Suprapubic skin (tissue), 4 donors: ENCODE measurements around the gene TRIM31. TPM values are rescaled to one million over a fixed set of nuclear protein-coding genes. Genes with fewer than 3 reads are reported as not detected.
"Not testable (repeated sequence)": the region's sequence is repeated elsewhere in the genome, so short reads cannot be mapped to it uniquely, and the experiment has no call there.

ENCODE experiments used
- DNase-seq, 2 donors: peaks; one replicate each; pipeline ENCODE4 v3.0.0-alpha.2; 2019; ENCODE audit warnings: low spot score in 2 of 2
- H3K27ac ChIP-seq: fragments of 200-600 bp; sonication (generic); one replicate; pipeline ENCODE4 v1.5.1; 2019
- H3K27me3 ChIP-seq: fragments of 200-600 bp; sonication (generic); one replicate; pipeline ENCODE4 v1.5.1; 2019
- H3K36me3 ChIP-seq: fragments of 200-600 bp; sonication (generic); one replicate; pipeline ENCODE4 v1.5.1; 2019
- H3K4me1 ChIP-seq: fragments of 200-600 bp; sonication (generic); one replicate; pipeline ENCODE4 v1.5.1; 2019
- H3K4me3 ChIP-seq: fragments of 200-600 bp; sonication (generic); one replicate; pipeline ENCODE4 v1.5.1; 2019; ENCODE audit warnings: mild to moderate bottlenecking
- H3K9me3 ChIP-seq: fragments of 200-600 bp; sonication (generic); one replicate; pipeline ENCODE4 v1.5.1; 2019
- EP300 ChIP-seq: sonication (generic); formaldehyde crosslinking; IDR thresholded peaks from one replicate; pipeline ENCODE4 v1.6.1; 2017; ENCODE audit warnings: antibody characterized with exemption
- POLR2A ChIP-seq, 2 donors: fragments of 450-650 bp; IDR thresholded peaks; one replicate each; pipeline ENCODE4 v1.6.1; 2017; ENCODE audit warnings: antibody characterized with exemption in 2 of 2, mild to moderate bottlenecking in 2 of 2, moderate library complexity in 2 of 2
- POLR2AphosphoS5 ChIP-seq, 3 donors: sonication (generic); formaldehyde crosslinking; IDR thresholded peaks; one replicate each; pipeline ENCODE4 v1.6.1; 2017; ENCODE audit warnings: antibody characterized with exemption in 3 of 3
- WGBS: methylation state at CpG from one replicate; pipeline ENCODE4 v1.1.5; 2018; 5-methylcytosine and 5-hydroxymethylcytosine counted together
- total RNA-seq, 4 donors: library from RNA; depleted of rRNA; stranded (reverse); fragments of >200 nt; gene quantifications; one replicate each; pipeline ENCODE4 v1.1.0, GENCODE V29; 2016
- TF ChIP-seq, protein P1 (sequence below), 2 donors: fragments of 200-600 bp in 1 of 2; fragments of 450-650 bp in 1 of 2; sonication (generic) in 1 of 2; IDR thresholded peaks; one replicate each; pipeline ENCODE4 v1.5.1; 2016 to 2019; ENCODE audit warnings: antibody characterized with exemption in 2 of 2, mild to moderate bottlenecking in 1 of 2, moderate library complexity in 1 of 2

TRIM31 gene
- total RNA-seq, 4 donors from 2014 or later: 0.57 TPM; not detected in 3

GRCh38 chr6:30129265-30130178 lies 16.6 kb upstream of the TRIM31 start:
- Histone ChIP-seq H3K9me3 (no peaks in the 10 kb centered on the region), H3K27ac (no peak overlapping the region), H3K27me3 (peaks cover 72% of the 10 kb centered on the region), H3K4me1 (peaks cover 18% of the 10 kb centered on the region), H3K4me3 (no peak overlapping the region), H3K36me3 (no peaks in the 10 kb centered on the region)
- TF ChIP-seq POLR2AphosphoS5 (IDR thresholded peaks at IDR 0.05) (no peak), POLR2A (IDR thresholded peaks at IDR 0.05) (no peak), EP300 (no peak)
- TF ChIP-seq, protein P1, sequence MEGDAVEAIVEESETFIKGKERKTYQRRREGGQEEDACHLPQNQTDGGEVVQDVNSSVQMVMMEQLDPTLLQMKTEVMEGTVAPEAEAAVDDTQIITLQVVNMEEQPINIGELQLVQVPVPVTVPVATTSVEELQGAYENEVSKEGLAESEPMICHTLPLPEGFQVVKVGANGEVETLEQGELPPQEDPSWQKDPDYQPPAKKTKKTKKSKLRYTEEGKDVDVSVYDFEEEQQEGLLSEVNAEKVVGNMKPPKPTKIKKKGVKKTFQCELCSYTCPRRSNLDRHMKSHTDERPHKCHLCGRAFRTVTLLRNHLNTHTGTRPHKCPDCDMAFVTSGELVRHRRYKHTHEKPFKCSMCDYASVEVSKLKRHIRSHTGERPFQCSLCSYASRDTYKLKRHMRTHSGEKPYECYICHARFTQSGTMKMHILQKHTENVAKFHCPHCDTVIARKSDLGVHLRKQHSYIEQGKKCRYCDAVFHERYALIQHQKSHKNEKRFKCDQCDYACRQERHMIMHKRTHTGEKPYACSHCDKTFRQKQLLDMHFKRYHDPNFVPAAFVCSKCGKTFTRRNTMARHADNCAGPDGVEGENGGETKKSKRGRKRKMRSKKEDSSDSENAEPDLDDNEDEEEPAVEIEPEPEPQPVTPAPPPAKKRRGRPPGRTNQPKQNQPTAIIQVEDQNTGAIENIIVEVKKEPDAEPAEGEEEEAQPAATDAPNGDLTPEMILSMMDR (IDR thresholded peaks at IDR 0.05): no peak
- 71% methylated on average over 10 of the region's 10 CpGs for WGBS
- DNase-seq: no peak

DNA sequence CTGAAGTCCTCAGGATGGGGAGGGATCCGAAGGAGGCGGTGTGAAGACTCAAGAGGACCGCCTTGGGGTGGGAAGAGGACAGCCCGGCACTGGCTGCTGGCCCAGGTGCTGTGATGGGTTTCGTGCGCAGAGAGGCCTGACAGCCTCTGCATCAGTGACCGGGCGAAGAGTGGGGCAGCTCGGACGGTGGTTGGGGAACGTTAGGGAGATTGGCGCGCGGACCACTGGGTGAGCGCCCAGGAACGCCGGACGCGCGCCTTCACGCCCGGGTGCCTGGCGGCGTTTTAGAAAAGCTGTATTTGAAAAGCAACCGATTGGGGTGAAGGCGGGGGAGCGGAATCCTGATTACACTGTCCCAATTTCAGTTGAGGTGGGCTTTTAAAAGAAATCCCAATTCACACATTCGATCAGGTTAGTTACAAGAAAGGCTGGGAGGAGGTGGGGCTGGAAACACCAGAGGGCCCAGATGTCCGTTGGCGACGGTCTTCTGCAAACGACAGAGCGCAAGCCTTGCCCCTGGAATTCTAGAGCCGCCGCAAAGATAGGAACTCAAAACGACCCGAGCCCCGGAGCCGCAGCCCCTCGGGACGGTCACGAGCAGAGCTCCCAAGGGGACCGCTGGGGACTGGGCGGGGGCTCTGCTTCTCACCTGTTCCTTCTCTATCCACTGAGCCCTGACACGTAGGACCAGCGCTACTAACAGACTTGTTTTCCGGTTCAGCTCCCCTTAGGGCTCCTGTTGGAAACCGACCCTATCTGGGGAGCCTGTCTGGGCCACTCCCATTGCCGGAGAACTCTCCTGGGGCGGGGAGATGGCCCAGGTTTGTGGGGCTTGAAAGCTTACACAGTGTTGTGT lies 14.6 kb upstream of the TRIM31 start:
- DNase-seq: no peak
- H3K36me3 ChIP-seq: no peaks in the 10 kb centered on the region
- peak overlapping the region; percentile 10 for H3K4me3 ChIP-seq
- H3K27ac ChIP-seq: no peak overlapping the region
- WGBS: 11% methylated on average over 50 of the region's 50 CpGs
- TF ChIP-seq POLR2A (IDR thresholded peaks at IDR 0.05) (no peak), EP300 (no peak), POLR2AphosphoS5 (IDR thresholded peaks at IDR 0.05) (no peak)
- TF ChIP-seq, protein P1 (IDR thresholded peaks at IDR 0.05): no peak
- H3K4me1 ChIP-seq: peaks cover 18% of the 10 kb centered on the region
- H3K9me3 ChIP-seq: no peaks in the 10 kb centered on the region
- peaks cover 62% of the 10 kb centered on the region for H3K27me3 ChIP-seq

DNA sequence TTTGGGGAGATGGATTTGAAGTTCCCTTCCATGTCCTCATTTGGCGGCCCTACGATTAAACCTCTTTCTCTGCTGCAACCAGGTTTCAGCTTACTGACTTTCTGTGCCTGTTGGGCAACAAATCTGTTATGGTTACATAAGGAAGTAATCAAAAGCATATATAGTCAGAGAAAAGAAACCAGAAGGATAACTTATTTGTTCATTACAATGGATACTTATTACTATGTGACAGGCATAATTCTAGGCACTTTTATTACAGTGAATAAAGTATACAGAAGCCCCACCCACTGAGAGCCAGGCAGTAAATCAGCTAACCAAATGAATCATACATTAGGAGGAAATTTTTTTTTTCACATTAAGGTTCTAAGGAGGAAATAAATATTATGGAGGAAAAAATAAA lies 9.6 kb upstream of the TRIM31 start:
- WGBS: 19% methylated on average over 2 of the region's 2 CpGs
- Histone ChIP-seq H3K4me3 (no peak overlapping the region), H3K27me3 (peaks cover 22% of the 10 kb centered on the region), H3K9me3 (no peaks in the 10 kb centered on the region), H3K36me3 (no peaks in the 10 kb centered on the region), H3K4me1 (peaks cover 2% of the 10 kb centered on the region), H3K27ac (no peak overlapping the region)
- TF ChIP-seq, protein P1 (IDR thresholded peaks at IDR 0.05): no peak
- no peak for TF ChIP-seq POLR2AphosphoS5 (IDR thresholded peaks at IDR 0.05)
- TF ChIP-seq EP300: no peak
- no peak for TF ChIP-seq POLR2A (IDR thresholded peaks at IDR 0.05)
- DNase-seq: no peak

- Histone ChIP-seq H3K4me1 (no peaks in the 10 kb centered on the region), H3K36me3 (no peaks in the 10 kb centered on the region), H3K27ac (no peak overlapping the region), H3K4me3 (no peak overlapping the region), H3K9me3 (no peaks in the 10 kb centered on the region), H3K27me3 (peaks cover 16% of the 10 kb centered on the region)
- TF ChIP-seq EP300: no peak
- no peak for TF ChIP-seq POLR2AphosphoS5 (IDR thresholded peaks at IDR 0.05)
- 84% methylated on average over 10 of the region's 10 CpGs for WGBS
- no peak for DNase-seq
These were observed 8.8 kb upstream of the TRIM31 start for GRCh38 chr6:30121446-30122366.

DNA sequence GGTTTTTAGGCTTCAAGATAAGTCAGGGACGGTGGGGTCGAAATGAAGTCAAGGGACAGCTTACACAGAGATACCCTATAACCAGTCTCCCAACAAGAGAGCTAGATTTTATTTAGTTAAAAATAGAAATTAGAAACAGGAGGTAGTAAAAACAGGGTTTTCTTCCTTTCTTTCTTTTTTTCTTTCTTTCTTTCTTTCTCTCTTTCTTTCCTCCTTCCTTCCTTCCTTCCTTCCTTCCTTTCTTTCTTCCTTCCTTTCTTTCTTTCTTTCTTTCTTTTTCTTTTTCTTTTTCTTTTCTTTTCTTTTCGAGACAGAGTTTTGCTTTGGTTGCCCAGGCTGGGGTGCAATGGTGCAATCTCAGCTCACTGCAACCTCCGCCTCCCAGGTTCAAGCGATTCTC lies 5.8 kb upstream of the TRIM31 start:
- 92% methylated on average over 5 of the region's 5 CpGs for WGBS
- not testable (repeated sequence) for H3K4me1 ChIP-seq, H3K4me3 ChIP-seq, H3K9me3 ChIP-seq, H3K36me3 ChIP-seq, H3K27ac ChIP-seq, DNase-seq
- H3K27me3 ChIP-seq: peaks cover 24% of the 10 kb centered on the region
